CD4-positive, CD25-positive, alpha-beta regulatory T cell (primary cell): ENCODE data around the gene MCM10. TPM values are rescaled to one million over a fixed set of nuclear protein-coding genes. Genes with fewer than 3 reads are reported as not detected.

Experiments used
- ATAC-seq, 2 donors: fragments of 150-1000 bp; cut with Tn5 transposase; one replicate each; pipeline ENCODE4 v1.10.0; 2021; ENCODE audit warnings: low read depth in 2 of 2, moderate number of reproducible peaks in 2 of 2, moderate library complexity in 1 of 2
- DNase-seq, 3 donors: peaks; one replicate each; pipeline versions ENCODE4 v3.0.0 to v3.0.0-alpha.2; 2012 to 2022; ENCODE audit warnings: mixed read lengths in 1 of 3
- H3K27ac ChIP-seq: one replicate; pipeline ENCODE4 v1.7.0; 2013; ENCODE audit warnings: mild to moderate bottlenecking, low read length; ENCODE audit not compliant: insufficient read depth, poor library complexity, severe bottlenecking
- H3K27me3 ChIP-seq: one replicate; pipeline ENCODE4 v1.7.0; 2013; ENCODE audit warnings: low read length; ENCODE audit not compliant: control insufficient read depth, insufficient read depth
- H3K36me3 ChIP-seq: one replicate; pipeline ENCODE4 v1.7.0; 2013; ENCODE audit warnings: mild to moderate bottlenecking, low read length, moderate library complexity; ENCODE audit not compliant: control insufficient read depth, insufficient read depth
- H3K4me1 ChIP-seq: 2 replicates; pipeline ENCODE4 v1.7.0; 2013; ENCODE audit warnings: mild to moderate bottlenecking, low read length; ENCODE audit not compliant: insufficient read depth, control insufficient read depth, poor library complexity, severe bottlenecking
- H3K4me3 ChIP-seq: one replicate; pipeline ENCODE4 v1.7.0; 2013; ENCODE audit warnings: low read depth, mild to moderate bottlenecking, low read length, moderate library complexity
- H3K9me3 ChIP-seq, 2 experiments: 1 replicate in 1 of 2; 2 replicates in 1 of 2; pipeline ENCODE4 v1.7.0; 2013; ENCODE audit warnings: low read length in 2 of 2, mild to moderate bottlenecking in 1 of 2, moderate library complexity in 1 of 2; ENCODE audit not compliant: control insufficient read depth in 2 of 2
- H3K27ac Mint-ChIP-seq, 3 donors: one replicate each; pipeline ENCODE4 v1.8.0; 2020 to 2022; ENCODE audit warnings: mild to moderate bottlenecking in 3 of 3, mixed read lengths in 3 of 3, moderate library complexity in 2 of 3
- H3K27me3 Mint-ChIP-seq: one replicate; pipeline ENCODE4 v1.8.0; 2022; ENCODE audit warnings: mild to moderate bottlenecking, mixed read lengths
- H3K36me3 Mint-ChIP-seq: one replicate; pipeline ENCODE4 v1.8.0; 2020; ENCODE audit warnings: mixed read lengths
- H3K4me1 Mint-ChIP-seq, 4 donors: one replicate each; pipeline ENCODE4 v1.8.0; 2020 to 2022; ENCODE audit warnings: mixed read lengths in 4 of 4, mild to moderate bottlenecking in 1 of 4
- H3K4me3 Mint-ChIP-seq, 4 donors: one replicate each; pipeline ENCODE4 v1.8.0; 2020 to 2022; ENCODE audit warnings: mild to moderate bottlenecking in 4 of 4, mixed read lengths in 4 of 4, moderate library complexity in 3 of 4
- H3K9me3 Mint-ChIP-seq, 7 donors: one replicate each; pipeline ENCODE4 v1.8.0; 2020 to 2022; ENCODE audit warnings: mixed read lengths in 7 of 7, mild to moderate bottlenecking in 3 of 7, moderate library complexity in 2 of 7
- polyA plus RNA-seq, 4 donors: library from polyadenylated mRNA; unstranded; fragments of 300-500 nt; fragmentation: Illumina TruSeq; gene quantifications; one replicate each; pipeline ENCODE4 v1.2.3, GENCODE V29; 2021
- total RNA-seq: library from RNA; stranded (reverse); gene quantifications from one replicate; pipeline ENCODE4 v1.2.3, GENCODE V29; 2022

Gene MCM10
- total and polyA plus RNA-seq, 5 donors from 2014 or later, result 0.19 to 2.1 (median 0.52) TPM

DNA sequence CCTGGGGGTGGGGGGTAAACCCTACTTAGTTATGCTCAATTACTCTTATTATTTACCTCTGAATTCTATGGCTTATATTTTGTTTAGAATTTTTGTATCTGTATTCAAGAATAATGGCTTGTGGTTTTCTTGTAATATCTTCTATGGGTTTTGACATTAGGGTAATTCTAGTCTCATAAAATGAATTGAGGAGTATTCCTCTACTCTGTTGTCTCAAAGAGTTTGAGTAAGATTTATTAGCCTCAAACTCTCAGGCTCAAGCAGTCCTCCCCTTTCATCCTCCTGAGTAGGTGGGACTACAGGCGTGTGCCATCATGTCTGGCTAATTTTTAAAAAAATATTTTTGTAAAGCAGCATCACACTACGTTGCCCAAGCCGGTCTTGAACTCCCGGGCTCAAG lies 92.4 kb downstream of the MCM10 start:
- Mint-ChIP-seq H3K27me3 (peaks cover 31% of the 10 kb centered on the region), H3K36me3 (no peaks in the 10 kb centered on the region), H3K4me3 (no peak overlapping the region), H3K9me3 (peaks cover 0 to 3% (median 0%) of the 10 kb centered on the region in 7 donors), H3K27ac (no peak overlapping the region), H3K4me1 (no peaks in the 10 kb centered on the region)
- H3K9me3 ChIP-seq, result no peaks in the 10 kb centered on the region
- H3K36me3 ChIP-seq, result no peaks in the 10 kb centered on the region
- no peak overlapping the region for H3K4me3 ChIP-seq
- no peak overlapping the region for H3K27ac ChIP-seq
- ATAC-seq, result no peak
- H3K27me3 ChIP-seq, result peaks cover 2% of the 10 kb centered on the region
- no peaks in the 10 kb centered on the region for H3K4me1 ChIP-seq
- no peak for DNase-seq

DNA sequence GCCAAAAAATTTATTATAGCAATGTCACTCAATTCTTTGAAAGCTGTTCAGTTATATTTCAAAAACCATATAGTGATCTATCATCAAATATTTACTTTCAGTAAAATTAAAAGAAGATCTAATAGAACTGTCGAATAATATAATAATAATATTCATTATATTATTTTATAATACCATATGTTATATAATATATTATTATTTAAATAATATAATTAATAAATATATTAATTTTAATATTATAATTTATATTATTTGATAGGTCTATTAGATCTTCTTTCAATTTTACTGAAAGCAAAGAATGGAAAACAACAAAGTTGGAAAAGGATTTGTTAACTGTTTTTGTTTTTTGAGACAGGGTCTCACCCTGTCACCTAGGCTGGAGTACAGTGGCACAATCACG lies 95.3 kb downstream of the MCM10 start:
- ATAC-seq (no peak), DNase-seq (no peak)
- no peaks in the 10 kb centered on the region for H3K4me1 ChIP-seq
- Mint-ChIP-seq H3K4me1 (no peaks in the 10 kb centered on the region), H3K27ac (no peak overlapping the region), H3K4me3 (no peak overlapping the region), H3K27me3 (peaks cover 22% of the 10 kb centered on the region), H3K36me3 (no peaks in the 10 kb centered on the region), H3K9me3 (peaks cover 0 to 3% (median 0%) of the 10 kb centered on the region in 7 donors)
- H3K27ac ChIP-seq, result no peak overlapping the region
- H3K4me3 ChIP-seq, result no peak overlapping the region
- H3K9me3 ChIP-seq, result no peaks in the 10 kb centered on the region
- H3K36me3 ChIP-seq, result no peaks in the 10 kb centered on the region
- peaks cover 2% of the 10 kb centered on the region for H3K27me3 ChIP-seq

DNA sequence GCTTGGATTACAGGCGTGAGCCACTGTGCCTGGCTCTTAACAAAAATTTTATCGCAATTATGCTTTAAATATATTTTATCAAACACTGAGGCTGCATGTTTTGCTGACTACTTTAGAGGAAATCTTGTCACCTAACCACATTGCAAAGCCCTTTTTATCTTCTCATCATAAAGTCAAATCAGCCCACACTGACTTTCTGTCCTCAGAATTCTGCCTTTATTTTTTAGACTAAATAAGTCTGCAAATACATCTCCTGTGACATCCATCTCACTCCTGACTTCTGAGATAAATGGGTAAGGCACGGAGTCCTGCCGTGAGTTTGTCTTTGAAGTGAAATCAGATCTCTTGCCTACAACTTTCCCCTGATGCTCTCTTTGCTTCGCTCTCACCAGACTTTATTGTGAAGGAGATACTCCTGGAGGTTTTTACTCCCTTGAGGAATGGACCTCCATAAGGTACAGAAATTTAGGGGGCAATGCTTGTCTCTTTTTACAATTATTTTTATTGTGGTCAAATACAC lies 96.3 kb downstream of the MCM10 start:
- Mint-ChIP-seq H3K4me3 (no peak overlapping the region), H3K27ac (no peak overlapping the region), H3K4me1 (no peaks in the 10 kb centered on the region), H3K9me3 (peaks cover 0 to 5% (median 0%) of the 10 kb centered on the region in 7 donors), H3K27me3 (peaks cover 22% of the 10 kb centered on the region), H3K36me3 (peaks cover 3% of the 10 kb centered on the region)
- Histone ChIP-seq H3K27ac (no peak overlapping the region), H3K27me3 (peaks cover 2% of the 10 kb centered on the region), H3K4me3 (no peak overlapping the region), H3K4me1 (no peaks in the 10 kb centered on the region), H3K36me3 (no peaks in the 10 kb centered on the region), H3K9me3 (no peaks in the 10 kb centered on the region)
- DNase-seq (peak in 1 of 3 donors; percentile 7), ATAC-seq (no peak)

Other genes starting within 250 kb of the MCM10 start
- 0.15 TPM for gene CCDC3, start 159.8 kb upstream of the MCM10 start, total RNA-seq
- not detected for gene CCDC3, start 159.8 kb upstream of the MCM10 start, polyA plus RNA-seq
- gene OPTN, start 61.4 kb upstream of the MCM10 start, total RNA-seq, result 209 TPM
- gene OPTN, start 61.4 kb upstream of the MCM10 start, polyA plus RNA-seq, result 100 to 1,000 TPM in 2 of 4 donors, 10 to 100 TPM in 2; 71.9 to 113 (median 88.2) TPM
- gene UCMA, start 72.8 kb downstream of the MCM10 start, total RNA-seq, result not detected
- not detected for gene UCMA, start 72.8 kb downstream of the MCM10 start, polyA plus RNA-seq
- gene PHYH, start 138.5 kb downstream of the MCM10 start, total RNA-seq, result 11.0 TPM
- gene PHYH, start 138.5 kb downstream of the MCM10 start, polyA plus RNA-seq, result 10 to 100 TPM; 10.2 to 13.7 (median 12.3) TPM
- 26.6 TPM for gene SEPHS1, start 186.7 kb downstream of the MCM10 start, total RNA-seq
- 10 to 100 TPM; 14.6 to 22.2 (median 17.6) TPM for gene SEPHS1, start 186.7 kb downstream of the MCM10 start, polyA plus RNA-seq